ENCODE results near the gene IMPDH1. TPM values are rescaled to one million over a fixed set of nuclear protein-coding genes. Genes with fewer than 3 reads are reported as not detected.

Gene IMPDH1
- total RNA-seq, 4 donors from 2014 or later, result 36.9 to 87.1 (median 43.3) TPM

GRCh38 chr7:128450913-128451312 is 41.1 kb upstream of the IMPDH1 start:
- H3K4me1 ChIP-seq, result peaks cover 0 to 24% (median 5%) of the 10 kb centered on the region in 3 donors
- no peak overlapping the region for H3K27ac ChIP-seq
- H3K27me3 ChIP-seq, result no peaks in the 10 kb centered on the region
- no peaks in the 10 kb centered on the region for H3K36me3 ChIP-seq
- TF ChIP-seq POLR2AphosphoS5 (IDR thresholded peaks at IDR 0.05) (no peak), CTCF (IDR thresholded peaks at IDR 0.05) (no peak), POLR2A (IDR thresholded peaks at IDR 0.05) (no peak), EP300 (IDR thresholded peaks at IDR 0.05) (no peak)
- H3K4me3 ChIP-seq, result no peak overlapping the region
- WGBS, 2 donors (ENCODE audit: low coverage in 1 of 2), result 82 to 96% methylated on average over 5 of the region's 5 CpGs
- ATAC-seq, result no peak
- H3K9me3 ChIP-seq, result no peaks in the 10 kb centered on the region

GRCh38 chr7:128450409-128450808 is 40.6 kb upstream of the IMPDH1 start:
- whole genome bisulfite sequencing, 2 donors (ENCODE audit: low coverage in 1 of 2), result 55 to 59% methylated on average over 3 to 4 of the region's 4 CpGs
- peaks cover 0 to 24% (median 5%) of the 10 kb centered on the region in 3 donors for H3K4me1 ChIP-seq
- no peaks in the 10 kb centered on the region for H3K36me3 ChIP-seq
- H3K27me3 ChIP-seq, result no peaks in the 10 kb centered on the region
- no peaks in the 10 kb centered on the region for H3K9me3 ChIP-seq
- TF ChIP-seq POLR2AphosphoS5 (IDR thresholded peaks at IDR 0.05), result no peak
- no peak for TF ChIP-seq EP300 (IDR thresholded peaks at IDR 0.05)
- no peak for TF ChIP-seq CTCF (IDR thresholded peaks at IDR 0.05)
- no peak for TF ChIP-seq POLR2A (IDR thresholded peaks at IDR 0.05)
- no peak for ATAC-seq
- no peak overlapping the region for H3K4me3 ChIP-seq
- no peak overlapping the region for H3K27ac ChIP-seq

GRCh38 chr7:128448751-128449302 is 39.0 kb upstream of the IMPDH1 start:
- H3K4me1 ChIP-seq, result peaks cover 0 to 9% (median 0%) of the 10 kb centered on the region in 3 donors
- TF ChIP-seq POLR2A (IDR thresholded peaks at IDR 0.05) (no peak), CTCF (IDR thresholded peaks at IDR 0.05) (no peak), EP300 (IDR thresholded peaks at IDR 0.05) (no peak), POLR2AphosphoS5 (IDR thresholded peaks at IDR 0.05) (no peak)
- H3K4me3 ChIP-seq, result no peak overlapping the region
- no peaks in the 10 kb centered on the region for H3K36me3 ChIP-seq
- WGBS, 2 donors (ENCODE audit: low coverage in 1 of 2), result 86 to 93% methylated on average over 6 of the region's 6 CpGs
- H3K9me3 ChIP-seq, result no peaks in the 10 kb centered on the region
- H3K27ac ChIP-seq, result no peak overlapping the region
- ATAC-seq, result no peak
- no peaks in the 10 kb centered on the region for H3K27me3 ChIP-seq

GRCh38 chr7:128447941-128448564 is 38.3 kb upstream of the IMPDH1 start:
- ATAC-seq, result no peak
- no peak for TF ChIP-seq EP300 (IDR thresholded peaks at IDR 0.05)
- TF ChIP-seq CTCF (IDR thresholded peaks at IDR 0.05), result no peak
- TF ChIP-seq POLR2AphosphoS5 (IDR thresholded peaks at IDR 0.05), result no peak
- no peak for TF ChIP-seq POLR2A (IDR thresholded peaks at IDR 0.05)

GRCh38 chr7:128446306-128446705 is 36.5 kb upstream of the IMPDH1 start:
- no peaks in the 10 kb centered on the region for H3K4me1 ChIP-seq
- no peak overlapping the region for H3K4me3 ChIP-seq
- no peaks in the 10 kb centered on the region for H3K36me3 ChIP-seq
- TF ChIP-seq POLR2AphosphoS5 (IDR thresholded peaks at IDR 0.05) (no peak), CTCF (IDR thresholded peaks at IDR 0.05) (no peak), POLR2A (IDR thresholded peaks at IDR 0.05) (no peak), EP300 (IDR thresholded peaks at IDR 0.05) (no peak)
- H3K27ac ChIP-seq, result no peak overlapping the region
- WGBS, 2 donors (ENCODE audit: low coverage in 1 of 2), result 53 to 92% methylated on average over 2 to 4 of the region's 5 CpGs
- no peak for ATAC-seq
- H3K27me3 ChIP-seq, result no peaks in the 10 kb centered on the region
- H3K9me3 ChIP-seq, result no peaks in the 10 kb centered on the region

More at GRCh38 chr7:128447941-128448564, 38.3 kb upstream of the IMPDH1 start:
- WGBS, 2 donors (ENCODE audit: low coverage in 1 of 2), result 93 to 100% methylated on average over 2 to 3 of the region's 4 CpGs
- Histone ChIP-seq H3K4me1 (peaks cover 0 to 1% (median 0%) of the 10 kb centered on the region in 3 donors), H3K27me3 (no peaks in the 10 kb centered on the region), H3K9me3 (no peaks in the 10 kb centered on the region), H3K27ac (no peak overlapping the region), H3K36me3 (no peaks in the 10 kb centered on the region), H3K4me3 (no peak overlapping the region)
